Lung (tissue), 12 donors: ENCODE results near the gene SCAMP4. TPM values are rescaled to one million over a fixed set of nuclear protein-coding genes. Genes with fewer than 3 reads are reported as not detected.
A peak's percentile ranks its signal among the peaks of the same experiment; 100 is the strongest.

ENCODE experiments used
- ATAC-seq: fragments of 200-7000 bp; cut with Tn5 transposase; one replicate; pipeline ENCODE4 v1.9.1; 2020; ENCODE audit warnings: moderate number of reproducible peaks; ENCODE audit not compliant: insufficient read depth, low FRiP score
- DNase-seq, 3 donors: peaks; one replicate each; pipeline ENCODE4 v3.0.0-alpha.2; 2013 to 2017
- H3K27ac ChIP-seq, 2 donors: one replicate each; pipeline ENCODE4 v1.5.1; 2013; ENCODE audit warnings: mild to moderate bottlenecking in 2 of 2, moderate library complexity in 2 of 2, control low read depth in 1 of 2, inconsistent platforms in 1 of 2, low read depth in 1 of 2, low read length in 1 of 2
- H3K27me3 ChIP-seq, 3 donors: one replicate each; pipeline ENCODE4 v1.5.1; 2013; ENCODE audit warnings: low read length in 2 of 3; ENCODE audit not compliant: control insufficient read depth in 3 of 3, insufficient read depth in 3 of 3
- H3K36me3 ChIP-seq, 4 donors: one replicate each; pipeline ENCODE4 v1.5.1; 2013; ENCODE audit warnings: low read length in 4 of 4, mild to moderate bottlenecking in 1 of 4, moderate library complexity in 1 of 4; ENCODE audit not compliant: control insufficient read depth in 4 of 4, insufficient read depth in 4 of 4
- H3K4me1 ChIP-seq, 5 donors: one replicate each; pipeline ENCODE4 v1.5.1; 2013; ENCODE audit warnings: low read length in 5 of 5, mild to moderate bottlenecking in 2 of 5, moderate library complexity in 1 of 5; ENCODE audit not compliant: control insufficient read depth in 5 of 5, insufficient read depth in 5 of 5
- H3K4me3 ChIP-seq: one replicate; pipeline ENCODE4 v1.5.1; 2013; ENCODE audit warnings: mild to moderate bottlenecking, control low read depth, moderate library complexity
- H3K9ac ChIP-seq, 2 donors: one replicate each; pipeline ENCODE4 v1.5.1; 2013; ENCODE audit warnings: low read length in 2 of 2, control low read depth in 1 of 2; ENCODE audit not compliant: insufficient read depth in 1 of 2
- H3K9me3 ChIP-seq, 4 donors: one replicate each; pipeline ENCODE4 v1.5.1; 2013; ENCODE audit warnings: low read length in 3 of 4, mild to moderate bottlenecking in 1 of 4, moderate library complexity in 1 of 4; ENCODE audit not compliant: control insufficient read depth in 4 of 4, insufficient read depth in 3 of 4
- CTCF ChIP-seq: IDR thresholded peaks from 2 replicates; pipeline ENCODE4 v1.5.1; 2012; ENCODE audit warnings: mild to moderate bottlenecking; ENCODE audit errors: control extremely low read depth, extremely low read depth
- WGBS, 2 donors: extraction: QIAGEN DNeasy Blood & Tissue Kit; methylation state at CpG; one replicate each; pipeline ENCODE4 v1.1.7; 2013; 5-methylcytosine and 5-hydroxymethylcytosine counted together
- polyA plus RNA-seq, 2 donors: library from polyadenylated mRNA; stranded (reverse); fragments of 200-250 nt; gene quantifications; one replicate each; pipeline ENCODE4 v1.2.1, GENCODE V29; 2013
- total RNA-seq, 2 donors: library from RNA; depleted of rRNA in 1 of 2; stranded (reverse); fragments of >200 nt in 1 of 2; gene quantifications; one replicate each; pipeline ENCODE4 v1.2.1, GENCODE V29; 2014 to 2021
- donor health status: control.
- donor health status: control.
- donor health status: Bipolar disorder and iron deficiency.
- donor health status: healthy.
- donor health status: DM: yes; HTN: yes; CAD: no.

The SCAMP4 gene
- total and polyA plus RNA-seq, 4 donors: 45.7 to 86.6 (median 56.2) TPM

DNA sequence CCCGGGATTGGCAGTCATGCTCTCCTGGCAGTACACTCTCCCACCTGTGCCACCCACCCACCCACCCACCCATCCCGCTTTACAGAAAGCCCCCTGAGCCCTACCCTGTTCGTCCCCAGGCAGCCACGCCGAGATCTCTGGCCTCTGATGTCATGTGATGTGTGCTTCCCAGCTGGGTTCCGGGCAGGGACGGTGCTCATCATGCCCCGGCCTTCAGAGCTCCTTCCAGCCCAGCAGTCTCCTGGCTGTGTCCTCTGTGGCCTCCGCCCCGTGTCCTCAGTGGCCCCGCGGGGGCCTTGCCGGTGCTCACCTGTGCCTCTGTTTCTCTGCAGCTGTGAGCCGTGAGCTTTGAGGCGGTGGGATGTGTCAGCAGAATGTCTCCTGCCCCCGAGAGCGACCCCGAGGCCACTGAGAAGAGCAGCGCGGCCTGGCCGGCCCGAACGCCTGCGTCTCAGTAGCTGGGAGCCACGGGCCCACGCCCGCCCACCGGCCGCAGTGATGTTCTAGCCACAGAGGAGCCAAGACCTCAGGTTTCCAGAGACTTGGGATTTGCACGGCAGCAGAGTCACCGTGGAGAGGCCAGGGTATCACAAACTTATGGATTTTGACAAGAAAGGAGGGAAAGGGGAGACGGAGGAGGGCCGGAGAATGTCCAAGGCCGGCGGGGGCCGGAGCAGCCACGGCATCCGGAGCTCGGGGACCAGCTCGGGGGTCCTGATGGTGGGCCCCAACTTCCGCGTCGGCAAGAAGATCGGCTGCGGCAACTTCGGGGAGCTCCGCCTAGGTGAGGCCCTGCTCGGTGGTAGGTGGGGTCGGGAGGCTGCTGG, 64.2 kb downstream of the SCAMP4 start:
- H3K27me3 ChIP-seq: no peaks in the 10 kb centered on the region
- WGBS, 2 donors: 95 to 96% methylated on average over 49 of the region's 49 CpGs
- peaks cover 0 to 6% (median 0%) of the 10 kb centered on the region in 5 donors for H3K4me1 ChIP-seq
- DNase-seq (no peak), ATAC-seq (no peak)
- no peak overlapping the region for H3K27ac ChIP-seq
- peaks cover 0 to 30% (median 4%) of the 10 kb centered on the region in 4 donors for H3K36me3 ChIP-seq
- TF ChIP-seq CTCF: no peak
- no peak overlapping the region for H3K4me3 ChIP-seq
- H3K9ac ChIP-seq: no peak overlapping the region
- H3K9me3 ChIP-seq: no peaks in the 10 kb centered on the region

- WGBS, 2 donors: 92 to 93% methylated on average over 38 of the region's 38 CpGs
- Histone ChIP-seq H3K9me3 (no peaks in the 10 kb centered on the region), H3K4me1 (peaks cover 0 to 10% (median 0%) of the 10 kb centered on the region in 5 donors), H3K36me3 (peaks cover 0 to 38% (median 4%) of the 10 kb centered on the region in 4 donors), H3K27ac (no peak overlapping the region), H3K9ac (no peak overlapping the region), H3K27me3 (no peaks in the 10 kb centered on the region), H3K4me3 (no peak overlapping the region)
- no peak for TF ChIP-seq CTCF
- ATAC-seq: peak; percentile 24
- no peak for DNase-seq
Observed at GRCh38 chr19:1970003-1970805, 65.0 kb downstream of the SCAMP4 start.

- ATAC-seq: no peak
- 94 to 95% methylated on average over 27 of the region's 27 CpGs for WGBS, 2 donors
- no peaks in the 10 kb centered on the region for H3K27me3 ChIP-seq
- H3K9ac ChIP-seq: no peak overlapping the region
- H3K9me3 ChIP-seq: no peaks in the 10 kb centered on the region
- no peak for TF ChIP-seq CTCF
- H3K36me3 ChIP-seq: peaks cover 0 to 43% (median 4%) of the 10 kb centered on the region in 4 donors
- no peak overlapping the region for H3K4me3 ChIP-seq
- H3K4me1 ChIP-seq: peaks cover 0 to 10% (median 0%) of the 10 kb centered on the region in 5 donors
- no peak for DNase-seq
- H3K27ac ChIP-seq: no peak overlapping the region
Observed at GRCh38 chr19:1970806-1971502, 65.8 kb downstream of the SCAMP4 start.
